Measurements from ENCODE around the gene SPEG.

Gene SPEG

GRCh38 chr2:219444566-219445091 lies 10.0 kb downstream of the SPEG start:
- no peak for DNase-seq (ENCODE audit: low read depth)

GRCh38 chr2:219445220-219445640 lies 10.6 kb downstream of the SPEG start:
- no peak for DNase-seq (ENCODE audit: low read depth)

- no peak for DNase-seq (ENCODE audit: low read depth)
Observed at GRCh38 chr2:219446101-219446504, 11.5 kb downstream of the SPEG start.

GRCh38 chr2:219446689-219447088 lies 12.0 kb downstream of the SPEG start:
- DNase-seq (ENCODE audit: low read depth), result no peak

GRCh38 chr2:219447242-219448098 lies 12.8 kb downstream of the SPEG start:
- DNase-seq (ENCODE audit: low read depth), result no peak

GRCh38 chr2:219448099-219448775 lies 13.6 kb downstream of the SPEG start:
- DNase-seq (ENCODE audit: low read depth), result no peak

GRCh38 chr2:219448776-219449341 lies 14.2 kb downstream of the SPEG start:
- DNase-seq (ENCODE audit: low read depth), result no peak

- no peak for DNase-seq (ENCODE audit: low read depth)
Observed at GRCh38 chr2:219449609-219450008, 15.0 kb downstream of the SPEG start.

- DNase-seq (ENCODE audit: low read depth), result no peak
Observed at GRCh38 chr2:219451661-219452360, 17.2 kb downstream of the SPEG start.

- DNase-seq (ENCODE audit: low read depth), result no peak
Observed at GRCh38 chr2:219452361-219453317, 18.0 kb downstream of the SPEG start.

- no peak for DNase-seq (ENCODE audit: low read depth)
Observed at GRCh38 chr2:219453671-219454590, 19.3 kb downstream of the SPEG start.

GRCh38 chr2:219455581-219455980 lies 20.9 kb downstream of the SPEG start:
- no peak for DNase-seq (ENCODE audit: low read depth)

GRCh38 chr2:219457784-219458369 lies 23.2 kb downstream of the SPEG start:
- no peak for DNase-seq (ENCODE audit: low read depth)

GRCh38 chr2:219458996-219459395 lies 24.4 kb downstream of the SPEG start:
- DNase-seq (ENCODE audit: low read depth), result no peak

- DNase-seq (ENCODE audit: low read depth), result no peak
Observed at GRCh38 chr2:219459460-219460311, 25.0 kb downstream of the SPEG start.

GRCh38 chr2:219460424-219460926 lies 25.8 kb downstream of the SPEG start:
- no peak for DNase-seq (ENCODE audit: low read depth)

- no peak for DNase-seq (ENCODE audit: low read depth)
Observed at GRCh38 chr2:219461047-219461514, 26.4 kb downstream of the SPEG start.

GRCh38 chr2:219461669-219462068 lies 27.0 kb downstream of the SPEG start:
- no peak for DNase-seq (ENCODE audit: low read depth)
